Measurements from ENCODE around the gene FAM131C. TPM values are rescaled to one million over a fixed set of nuclear protein-coding genes. Genes with fewer than 3 reads are reported as not detected.
"Not testable (repeated sequence)": the region's sequence is repeated elsewhere in the genome, so short reads cannot be mapped to it uniquely, and the experiment has no call there.

The FAM131C gene
- total RNA-seq, 1 experiment from 2014 or later = 0.11 TPM

GRCh38 chr1:16067933-16068332 lies 5.5 kb downstream of the FAM131C start:
- DNase-seq (ENCODE audit: low read depth in 1 of 2, low spot score in 2 of 2) = no peak
- Histone ChIP-seq H3K9me3 (replicated peaks) (no peaks in the 10 kb centered on the region), H3K4me1 (replicated peaks) (peaks cover under 1% of the 10 kb centered on the region), H3K27ac (no peak overlapping the region), H3K4me3 (no peak overlapping the region), H3K36me3 (no peaks in the 10 kb centered on the region), H3K27me3 (replicated peaks) (no peaks in the 10 kb centered on the region; the same call in 1 of the 2 replicates)

GRCh38 chr1:16067127-16067768 lies 6.2 kb downstream of the FAM131C start:
- Histone ChIP-seq H3K4me1 (replicated peaks) (no peaks in the 10 kb centered on the region), H3K36me3 (no peaks in the 10 kb centered on the region), H3K27ac (no peak overlapping the region), H3K4me3 (no peak overlapping the region), H3K9me3 (replicated peaks) (no peaks in the 10 kb centered on the region), H3K27me3 (replicated peaks) (no peaks in the 10 kb centered on the region)
- no peak for DNase-seq (ENCODE audit: low read depth in 1 of 2, low spot score in 2 of 2)

- no peak overlapping the region for H3K4me3 ChIP-seq
- no peak for DNase-seq (ENCODE audit: low read depth in 1 of 2, low spot score in 2 of 2)
- H3K9me3 ChIP-seq (replicated peaks) = no peaks in the 10 kb centered on the region
- no peaks in the 10 kb centered on the region for H3K27me3 ChIP-seq (replicated peaks)
- H3K27ac ChIP-seq = no peak overlapping the region
- no peaks in the 10 kb centered on the region for H3K4me1 ChIP-seq (replicated peaks)
- no peaks in the 10 kb centered on the region for H3K36me3 ChIP-seq
Measured at GRCh38 chr1:16066245-16066644, 7.2 kb downstream of the FAM131C start.

GRCh38 chr1:16065269-16065576 lies 8.2 kb downstream of the FAM131C start:
- Histone ChIP-seq H3K4me3 (no peak overlapping the region), H3K9me3 (replicated peaks) (no peaks in the 10 kb centered on the region), H3K27me3 (replicated peaks) (no peaks in the 10 kb centered on the region), H3K36me3 (no peaks in the 10 kb centered on the region), H3K27ac (no peak overlapping the region), H3K4me1 (replicated peaks) (no peaks in the 10 kb centered on the region)
- no peak for DNase-seq (ENCODE audit: low read depth in 1 of 2, low spot score in 2 of 2)

DNA sequence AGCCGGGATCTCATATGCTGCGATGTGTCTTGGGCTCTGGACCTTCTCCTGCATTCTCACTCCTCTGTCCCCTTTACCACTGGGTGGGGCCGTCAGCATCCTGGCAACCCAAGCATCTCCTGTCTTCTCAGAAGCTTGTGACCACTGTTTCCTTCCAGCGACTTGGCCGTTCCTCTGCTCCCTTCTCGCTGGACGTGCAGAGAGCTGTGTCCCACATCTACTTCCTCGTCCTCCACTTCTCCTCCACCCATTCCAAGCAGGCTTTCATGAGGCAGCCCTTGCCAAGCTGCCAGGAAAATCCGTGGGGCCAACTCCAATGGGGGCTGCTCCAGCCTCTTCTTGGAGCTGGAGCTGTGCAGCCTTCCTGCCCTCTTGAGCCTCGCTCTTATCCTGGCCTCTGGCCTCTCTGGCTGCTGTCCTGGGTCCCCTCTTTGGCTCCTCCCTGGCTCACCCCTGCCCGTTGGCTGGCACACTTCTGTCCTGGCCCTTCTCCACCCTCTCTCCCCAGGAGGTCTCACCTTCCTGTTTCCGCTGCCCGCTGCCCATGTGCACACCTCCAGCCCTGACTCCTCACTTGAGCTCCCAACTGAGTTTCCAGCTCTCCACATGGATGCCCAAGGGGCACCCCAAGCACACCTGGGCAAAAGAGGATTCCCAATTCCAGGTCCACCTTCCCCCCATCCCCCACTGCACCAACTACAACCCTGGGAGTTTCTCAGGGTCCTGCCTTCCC lies 8.7 kb downstream of the FAM131C start:
- Histone ChIP-seq H3K27me3 (replicated peaks) (no peaks in the 10 kb centered on the region), H3K27ac (no peak overlapping the region), H3K4me1 (replicated peaks) (no peaks in the 10 kb centered on the region), H3K36me3 (no peaks in the 10 kb centered on the region), H3K9me3 (replicated peaks) (no peaks in the 10 kb centered on the region), H3K4me3 (no peak overlapping the region)
- no peak for DNase-seq (ENCODE audit: low read depth in 1 of 2, low spot score in 2 of 2)

DNA sequence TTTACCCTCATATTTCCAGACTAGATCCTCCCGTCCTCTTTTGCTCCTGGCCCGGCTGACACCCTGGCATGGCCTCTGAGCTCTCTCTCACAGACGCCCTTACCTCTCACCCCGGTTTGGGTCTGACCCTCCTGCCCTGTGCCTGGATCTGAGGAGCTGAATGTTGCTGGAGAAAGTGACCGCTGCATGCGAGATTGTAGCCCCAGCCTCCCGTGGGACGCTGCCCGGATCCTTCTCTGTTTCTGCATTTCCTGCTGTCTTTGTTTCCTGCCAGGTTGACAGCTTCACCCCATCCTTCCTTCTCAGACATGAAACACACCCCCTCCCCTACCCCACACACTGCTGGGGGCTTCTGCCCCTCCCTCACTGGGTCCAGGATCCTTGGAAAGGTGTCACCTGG lies 9.5 kb downstream of the FAM131C start:
- no peak for DNase-seq (ENCODE audit: low read depth in 1 of 2, low spot score in 2 of 2)

DNA sequence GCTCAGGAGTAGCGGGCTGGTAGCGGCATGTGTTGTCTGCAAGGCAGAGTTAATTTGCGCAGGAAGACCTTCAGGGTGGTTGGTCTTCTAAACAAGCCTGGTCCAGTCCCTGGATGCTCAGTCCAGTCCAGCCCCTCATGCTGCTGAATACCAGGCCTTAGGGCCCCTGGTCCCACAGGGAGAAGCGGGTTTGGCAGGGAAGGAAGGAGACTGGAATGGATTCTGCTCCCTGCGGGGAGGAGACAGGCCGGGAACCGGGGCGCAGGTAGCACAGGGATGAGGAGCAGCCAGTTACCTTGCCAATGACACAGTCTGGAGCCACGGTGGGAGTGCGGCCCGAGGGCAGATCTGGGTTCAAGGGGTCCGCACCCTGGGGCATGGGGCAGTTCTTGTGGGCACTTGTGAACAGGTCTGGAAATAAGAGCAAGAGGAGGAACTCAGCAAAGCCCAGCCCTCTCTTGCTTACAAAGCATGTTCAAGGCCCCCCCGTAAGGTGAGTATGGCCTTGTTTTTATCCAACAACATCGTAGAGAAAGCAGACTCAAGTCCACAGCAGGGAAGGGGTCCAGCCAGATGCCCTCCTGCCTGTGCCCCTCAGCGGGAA lies 10.1 kb downstream of the FAM131C start:
- Histone ChIP-seq H3K27ac (no peak overlapping the region), H3K36me3 (no peaks in the 10 kb centered on the region), H3K4me1 (replicated peaks) (no peaks in the 10 kb centered on the region), H3K4me3 (no peak overlapping the region), H3K27me3 (replicated peaks) (no peaks in the 10 kb centered on the region), H3K9me3 (replicated peaks) (no peaks in the 10 kb centered on the region)
- no peak for DNase-seq (ENCODE audit: low read depth in 1 of 2, low spot score in 2 of 2)

More for the DNA sequence above, 9.5 kb downstream of the FAM131C start:
- H3K27ac ChIP-seq = no peak overlapping the region
- no peaks in the 10 kb centered on the region for H3K9me3 ChIP-seq (replicated peaks)
- H3K4me3 ChIP-seq = no peak overlapping the region
- no peaks in the 10 kb centered on the region for H3K4me1 ChIP-seq (replicated peaks)
- H3K27me3 ChIP-seq (replicated peaks) = no peaks in the 10 kb centered on the region
- no peaks in the 10 kb centered on the region for H3K36me3 ChIP-seq

GRCh38 chr1:16062687-16063075 lies 10.8 kb downstream of the FAM131C start:
- DNase-seq (ENCODE audit: low read depth in 1 of 2, low spot score in 2 of 2); H3K27me3 ChIP-seq (replicated peaks); H3K4me3 ChIP-seq; H3K9me3 ChIP-seq (replicated peaks); H3K36me3 ChIP-seq; H3K27ac ChIP-seq; H3K4me1 ChIP-seq (replicated peaks): not testable (repeated sequence)

- not testable (repeated sequence) for H3K27me3 ChIP-seq (replicated peaks); H3K27ac ChIP-seq; DNase-seq (ENCODE audit: low read depth in 1 of 2, low spot score in 2 of 2); H3K4me1 ChIP-seq (replicated peaks); H3K9me3 ChIP-seq (replicated peaks); H3K36me3 ChIP-seq; H3K4me3 ChIP-seq
Measured at GRCh38 chr1:16061989-16062686, 11.3 kb downstream of the FAM131C start.

GRCh38 chr1:16061266-16061665 lies 12.2 kb downstream of the FAM131C start:
- no peak for DNase-seq (ENCODE audit: low read depth in 1 of 2, low spot score in 2 of 2)
- no peak overlapping the region for H3K4me3 ChIP-seq
- H3K9me3 ChIP-seq (replicated peaks) = no peaks in the 10 kb centered on the region
- H3K36me3 ChIP-seq = no peaks in the 10 kb centered on the region
- no peaks in the 10 kb centered on the region for H3K4me1 ChIP-seq (replicated peaks)
- H3K27me3 ChIP-seq (replicated peaks) = no peaks in the 10 kb centered on the region
- H3K27ac ChIP-seq = no peak overlapping the region

GRCh38 chr1:16058394-16059120 lies 14.9 kb downstream of the FAM131C start:
- DNase-seq (ENCODE audit: low read depth in 1 of 2, low spot score in 2 of 2); H3K9me3 ChIP-seq (replicated peaks); H3K4me3 ChIP-seq; H3K36me3 ChIP-seq; H3K4me1 ChIP-seq (replicated peaks); H3K27ac ChIP-seq; H3K27me3 ChIP-seq (replicated peaks): not testable (repeated sequence)

GRCh38 chr1:16057314-16057915 lies 16.0 kb downstream of the FAM131C start:
- H3K4me1 ChIP-seq (replicated peaks); H3K4me3 ChIP-seq; DNase-seq (ENCODE audit: low read depth in 1 of 2, low spot score in 2 of 2); H3K27me3 ChIP-seq (replicated peaks); H3K36me3 ChIP-seq; H3K27ac ChIP-seq; H3K9me3 ChIP-seq (replicated peaks): not testable (repeated sequence)

DNA sequence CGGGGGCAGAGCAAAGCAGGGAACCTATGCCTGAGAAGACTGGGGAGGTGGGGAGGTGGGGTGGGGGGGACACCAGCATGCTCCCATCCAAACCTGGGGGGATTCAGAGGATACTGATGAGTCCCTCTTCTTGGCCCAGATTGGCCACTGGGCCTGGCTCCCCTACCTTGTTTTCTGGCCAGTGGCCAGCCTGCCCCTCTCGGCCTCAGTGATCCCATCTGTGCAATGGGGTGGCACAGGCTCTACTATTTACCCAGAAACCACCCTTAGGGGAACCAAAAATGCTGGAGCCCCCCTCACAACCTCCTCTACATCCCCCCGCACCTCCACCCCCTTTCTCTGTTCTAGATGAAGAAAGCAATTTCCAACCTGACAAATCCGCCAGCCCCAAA lies 16.9 kb downstream of the FAM131C start:
- not testable (repeated sequence) for H3K9me3 ChIP-seq (replicated peaks); H3K36me3 ChIP-seq; H3K27me3 ChIP-seq (replicated peaks); H3K4me3 ChIP-seq; DNase-seq (ENCODE audit: low read depth in 1 of 2, low spot score in 2 of 2); H3K27ac ChIP-seq; H3K4me1 ChIP-seq (replicated peaks)
